AML-193 (cell line): ENCODE measurements around the gene CTNNBIP1.
A peak's percentile ranks its signal among the peaks of the same experiment; 100 is the strongest.
"Not testable (repeated sequence)": the region's sequence is repeated elsewhere in the genome, so short reads cannot be mapped to it uniquely, and the experiment has no call there.

Experiments
- DNase-seq, 2 experiments: peaks; one replicate each; lab custom pipeline; 2025; lab: John Stamatoyannopoulos, UW

Gene CTNNBIP1

GRCh38 chr1:9910076-9910422, at the start of gene CTNNBIP1:
Gene CTNNBIP1 (minus strand): TSS chr1:9910269. CDS start chr1:9872064, 38,205 bp downstream.
- DNase-seq: no peak

- DNase-seq: no peak
Observed at GRCh38 chr1:9957726-9958125, 47.7 kb upstream of the CTNNBIP1 start.

GRCh38 chr1:9946315-9946714, 36.2 kb upstream of the CTNNBIP1 start:
- no peak for DNase-seq

GRCh38 chr1:9942939-9943788, 33.1 kb upstream of the CTNNBIP1 start, which contains the start of the genes LZIC and NMNAT1:
Gene LZIC (minus strand): TSS chr1:9943391. CDS start chr1:9936619, 6,772 bp downstream.
Gene NMNAT1 (plus strand): TSS chr1:9943475. CDS start chr1:9972074, 28,599 bp downstream.
- peak; percentile 74 to 83 for DNase-seq

- peak; percentile 50 to 71 for DNase-seq
Observed at GRCh38 chr1:9942399-9942938, 32.4 kb upstream of the CTNNBIP1 start.

GRCh38 chr1:9929431-9930385, 19.6 kb upstream of the CTNNBIP1 start:
- no peak for DNase-seq

GRCh38 chr1:9927259-9927658, 17.2 kb upstream of the CTNNBIP1 start:
- DNase-seq: no peak

- DNase-seq: no peak
Observed at GRCh38 chr1:9922342-9922741, 12.3 kb upstream of the CTNNBIP1 start.

- DNase-seq: no peak
Observed at GRCh38 chr1:9920606-9921005, 10.5 kb upstream of the CTNNBIP1 start.

- DNase-seq: no peak
Observed at GRCh38 chr1:9917901-9918300, 7.8 kb upstream of the CTNNBIP1 start.

GRCh38 chr1:9917495-9917894, 7.4 kb upstream of the CTNNBIP1 start:
- DNase-seq: not testable (repeated sequence)

GRCh38 chr1:9916452-9916851, 6.4 kb upstream of the CTNNBIP1 start:
- no peak for DNase-seq

GRCh38 chr1:9914610-9914937, 4.5 kb upstream of the CTNNBIP1 start:
- no peak for DNase-seq

- DNase-seq: no peak
Observed at GRCh38 chr1:9912264-9912936, 2.3 kb upstream of the CTNNBIP1 start.

- DNase-seq: peak; percentile 89 to 95
Observed at GRCh38 chr1:9910423-9911178, 532 bp upstream of the CTNNBIP1 start.

- no peak for DNase-seq
Observed at GRCh38 chr1:9909234-9910046, 629 bp downstream of the CTNNBIP1 start.

- DNase-seq: no peak
Observed at GRCh38 chr1:9908871-9909233, 1.2 kb downstream of the CTNNBIP1 start.

- DNase-seq: no peak
Observed at GRCh38 chr1:9907441-9907840, 2.6 kb downstream of the CTNNBIP1 start.

- DNase-seq: no peak
Observed at GRCh38 chr1:9906466-9906865, 3.6 kb downstream of the CTNNBIP1 start.

- DNase-seq: no peak
Observed at GRCh38 chr1:9905010-9905409, 5.1 kb downstream of the CTNNBIP1 start.
